ENCODE data around the gene PCGF3.
"Not testable (repeated sequence)": the region's sequence is repeated elsewhere in the genome, so short reads cannot be mapped to it uniquely, and the experiment has no call there.

Gene PCGF3

GRCh38 chr4:773214-773613 is 67.6 kb downstream of the PCGF3 start:
- Histone ChIP-seq H3K27me3 (ENCODE audit: control insufficient read depth, insufficient read depth, low read length) (no peaks in the 10 kb centered on the region), H3K9me3 (ENCODE audit: control insufficient read depth, insufficient read depth, low read depth, low read length) (no peaks in the 10 kb centered on the region), H3K9ac (ENCODE audit: low read length) (no peak overlapping the region), H3K4me1 (ENCODE audit: control insufficient read depth, insufficient read depth, low read length) (no peaks in the 10 kb centered on the region), H3K36me3 (ENCODE audit: control insufficient read depth, insufficient read depth, low read length) (peaks cover 83% of the 10 kb centered on the region), H3K27ac (ENCODE audit: low read depth, low read length) (no peak overlapping the region), H3K4me3 (ENCODE audit: low read depth, low read length) (no peak overlapping the region)

GRCh38 chr4:774419-775092 is 68.9 kb downstream of the PCGF3 start:
- H3K4me1 ChIP-seq (ENCODE audit: control insufficient read depth, insufficient read depth, low read length); H3K9ac ChIP-seq (ENCODE audit: low read length); H3K27me3 ChIP-seq (ENCODE audit: control insufficient read depth, insufficient read depth, low read length); H3K4me3 ChIP-seq (ENCODE audit: low read depth, low read length); H3K9me3 ChIP-seq (ENCODE audit: control insufficient read depth, insufficient read depth, low read depth, low read length); H3K27ac ChIP-seq (ENCODE audit: low read depth, low read length): not testable (repeated sequence)
- peaks cover 86% of the 10 kb centered on the region for H3K36me3 ChIP-seq (ENCODE audit: control insufficient read depth, insufficient read depth, low read length)

- not testable (repeated sequence) for H3K27ac ChIP-seq (ENCODE audit: low read depth, low read length); H3K27me3 ChIP-seq (ENCODE audit: control insufficient read depth, insufficient read depth, low read length)
- peaks cover 86% of the 10 kb centered on the region for H3K36me3 ChIP-seq (ENCODE audit: control insufficient read depth, insufficient read depth, low read length)
These were observed 69.9 kb downstream of the PCGF3 start for GRCh38 chr4:775485-775884.

GRCh38 chr4:776743-777441 is 71.3 kb downstream of the PCGF3 start:
- Histone ChIP-seq H3K27ac (ENCODE audit: low read depth, low read length) (no peak overlapping the region), H3K36me3 (ENCODE audit: control insufficient read depth, insufficient read depth, low read length) (peaks cover 78% of the 10 kb centered on the region), H3K9ac (ENCODE audit: low read length) (no peak overlapping the region)

More at GRCh38 chr4:775485-775884, 69.9 kb downstream of the PCGF3 start:
- H3K4me3 ChIP-seq (ENCODE audit: low read depth, low read length); H3K9ac ChIP-seq (ENCODE audit: low read length); H3K4me1 ChIP-seq (ENCODE audit: control insufficient read depth, insufficient read depth, low read length); H3K9me3 ChIP-seq (ENCODE audit: control insufficient read depth, insufficient read depth, low read depth, low read length): not testable (repeated sequence)

GRCh38 chr4:777520-778262 is 72.1 kb downstream of the PCGF3 start:
- peaks cover 12% of the 10 kb centered on the region for H3K4me1 ChIP-seq (ENCODE audit: control insufficient read depth, insufficient read depth, low read length)
- no peak overlapping the region for H3K9ac ChIP-seq (ENCODE audit: low read length)
- no peak overlapping the region for H3K27ac ChIP-seq (ENCODE audit: low read depth, low read length)
- H3K27me3 ChIP-seq (ENCODE audit: control insufficient read depth, insufficient read depth, low read length), result no peaks in the 10 kb centered on the region
- H3K9me3 ChIP-seq (ENCODE audit: control insufficient read depth, insufficient read depth, low read depth, low read length), result no peaks in the 10 kb centered on the region
- no peak overlapping the region for H3K4me3 ChIP-seq (ENCODE audit: low read depth, low read length)
- H3K36me3 ChIP-seq (ENCODE audit: control insufficient read depth, insufficient read depth, low read length), result peaks cover 73% of the 10 kb centered on the region

More at GRCh38 chr4:776743-777441, 71.3 kb downstream of the PCGF3 start:
- Histone ChIP-seq H3K4me1 (ENCODE audit: control insufficient read depth, insufficient read depth, low read length) (peaks cover 5% of the 10 kb centered on the region; the same call in 1 of the 2 replicates), H3K27me3 (ENCODE audit: control insufficient read depth, insufficient read depth, low read length) (no peaks in the 10 kb centered on the region), H3K9me3 (ENCODE audit: control insufficient read depth, insufficient read depth, low read depth, low read length) (no peaks in the 10 kb centered on the region), H3K4me3 (ENCODE audit: low read depth, low read length) (no peak overlapping the region)

GRCh38 chr4:779555-779954 is 73.9 kb downstream of the PCGF3 start:
- no peak overlapping the region for H3K27ac ChIP-seq (ENCODE audit: low read depth, low read length)
- peaks cover 56% of the 10 kb centered on the region for H3K36me3 ChIP-seq (ENCODE audit: control insufficient read depth, insufficient read depth, low read length)
- no peaks in the 10 kb centered on the region for H3K9me3 ChIP-seq (ENCODE audit: control insufficient read depth, insufficient read depth, low read depth, low read length)
- peaks cover 16% of the 10 kb centered on the region for H3K27me3 ChIP-seq (ENCODE audit: control insufficient read depth, insufficient read depth, low read length)
- peaks cover 22% of the 10 kb centered on the region for H3K4me1 ChIP-seq (ENCODE audit: control insufficient read depth, insufficient read depth, low read length)
- H3K9ac ChIP-seq (ENCODE audit: low read length), result no peak overlapping the region
- H3K4me3 ChIP-seq (ENCODE audit: low read depth, low read length), result 0 out of 2 replicates have a peak overlapping the region, but pooled peaks have one; percentile 100

- not testable (repeated sequence) for H3K27ac ChIP-seq (ENCODE audit: low read depth, low read length); H3K9me3 ChIP-seq (ENCODE audit: control insufficient read depth, insufficient read depth, low read depth, low read length)
- Histone ChIP-seq H3K36me3 (ENCODE audit: control insufficient read depth, insufficient read depth, low read length) (peaks cover 49% of the 10 kb centered on the region), H3K9ac (ENCODE audit: low read length) (peak overlapping the region; percentile 100), H3K27me3 (ENCODE audit: control insufficient read depth, insufficient read depth, low read length) (peaks cover 23% of the 10 kb centered on the region), H3K4me3 (ENCODE audit: low read depth, low read length) (peak overlapping the region; percentile 100), H3K4me1 (ENCODE audit: control insufficient read depth, insufficient read depth, low read length) (peaks cover 28% of the 10 kb centered on the region)
These were observed 74.6 kb downstream of the PCGF3 start for GRCh38 chr4:780255-780654.

- Histone ChIP-seq H3K9ac (ENCODE audit: low read length) (peak overlapping the region; percentile 100), H3K4me3 (ENCODE audit: low read depth, low read length) (peak overlapping the region; percentile 100), H3K27ac (ENCODE audit: low read depth, low read length) (peak overlapping the region; percentile 98), H3K4me1 (ENCODE audit: control insufficient read depth, insufficient read depth, low read length) (peaks cover 28% of the 10 kb centered on the region), H3K9me3 (ENCODE audit: control insufficient read depth, insufficient read depth, low read depth, low read length) (no peaks in the 10 kb centered on the region), H3K36me3 (ENCODE audit: control insufficient read depth, insufficient read depth, low read length) (peaks cover 44% of the 10 kb centered on the region), H3K27me3 (ENCODE audit: control insufficient read depth, insufficient read depth, low read length) (peaks cover 29% of the 10 kb centered on the region)
These were observed 75.3 kb downstream of the PCGF3 start for GRCh38 chr4:780716-781492.

GRCh38 chr4:781493-782216 is 76.0 kb downstream of the PCGF3 start:
- peaks cover 39% of the 10 kb centered on the region for H3K36me3 ChIP-seq (ENCODE audit: control insufficient read depth, insufficient read depth, low read length)
- peak overlapping the region; percentile 98 for H3K27ac ChIP-seq (ENCODE audit: low read depth, low read length)
- H3K4me1 ChIP-seq (ENCODE audit: control insufficient read depth, insufficient read depth, low read length), result peaks cover 28% of the 10 kb centered on the region
- H3K4me3 ChIP-seq (ENCODE audit: low read depth, low read length), result peak overlapping the region; percentile 100
- H3K9ac ChIP-seq (ENCODE audit: low read length), result peak overlapping the region; percentile 100
- H3K27me3 ChIP-seq (ENCODE audit: control insufficient read depth, insufficient read depth, low read length), result peaks cover 37% of the 10 kb centered on the region
- no peaks in the 10 kb centered on the region for H3K9me3 ChIP-seq (ENCODE audit: control insufficient read depth, insufficient read depth, low read depth, low read length)

All from HUES6 (cell line).